ENCODE measurements around the gene RAB27A.

- TF ChIP-seq, protein P1, sequence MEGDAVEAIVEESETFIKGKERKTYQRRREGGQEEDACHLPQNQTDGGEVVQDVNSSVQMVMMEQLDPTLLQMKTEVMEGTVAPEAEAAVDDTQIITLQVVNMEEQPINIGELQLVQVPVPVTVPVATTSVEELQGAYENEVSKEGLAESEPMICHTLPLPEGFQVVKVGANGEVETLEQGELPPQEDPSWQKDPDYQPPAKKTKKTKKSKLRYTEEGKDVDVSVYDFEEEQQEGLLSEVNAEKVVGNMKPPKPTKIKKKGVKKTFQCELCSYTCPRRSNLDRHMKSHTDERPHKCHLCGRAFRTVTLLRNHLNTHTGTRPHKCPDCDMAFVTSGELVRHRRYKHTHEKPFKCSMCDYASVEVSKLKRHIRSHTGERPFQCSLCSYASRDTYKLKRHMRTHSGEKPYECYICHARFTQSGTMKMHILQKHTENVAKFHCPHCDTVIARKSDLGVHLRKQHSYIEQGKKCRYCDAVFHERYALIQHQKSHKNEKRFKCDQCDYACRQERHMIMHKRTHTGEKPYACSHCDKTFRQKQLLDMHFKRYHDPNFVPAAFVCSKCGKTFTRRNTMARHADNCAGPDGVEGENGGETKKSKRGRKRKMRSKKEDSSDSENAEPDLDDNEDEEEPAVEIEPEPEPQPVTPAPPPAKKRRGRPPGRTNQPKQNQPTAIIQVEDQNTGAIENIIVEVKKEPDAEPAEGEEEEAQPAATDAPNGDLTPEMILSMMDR (IDR thresholded peaks at IDR 0.05; ENCODE audit: insufficient read depth, low read length, poor library complexity, severe bottlenecking): no peak
- no peak for TF ChIP-seq EZH2phosphoT487 (conservative IDR thresholded peaks at IDR 0.05; ENCODE audit: low read length)
Measured at GRCh38 chr15:55253580-55253979, 36.0 kb downstream of the RAB27A start.

Data from SU-DHL-6 (cell line).